ENCODE measurements around the gene ABHD14A. TPM values are rescaled to one million over a fixed set of nuclear protein-coding genes. Genes with fewer than 3 reads are reported as not detected.

ABHD14A gene
- total RNA-seq, 1 donor from 2014 or later = 17.9 TPM

DNA sequence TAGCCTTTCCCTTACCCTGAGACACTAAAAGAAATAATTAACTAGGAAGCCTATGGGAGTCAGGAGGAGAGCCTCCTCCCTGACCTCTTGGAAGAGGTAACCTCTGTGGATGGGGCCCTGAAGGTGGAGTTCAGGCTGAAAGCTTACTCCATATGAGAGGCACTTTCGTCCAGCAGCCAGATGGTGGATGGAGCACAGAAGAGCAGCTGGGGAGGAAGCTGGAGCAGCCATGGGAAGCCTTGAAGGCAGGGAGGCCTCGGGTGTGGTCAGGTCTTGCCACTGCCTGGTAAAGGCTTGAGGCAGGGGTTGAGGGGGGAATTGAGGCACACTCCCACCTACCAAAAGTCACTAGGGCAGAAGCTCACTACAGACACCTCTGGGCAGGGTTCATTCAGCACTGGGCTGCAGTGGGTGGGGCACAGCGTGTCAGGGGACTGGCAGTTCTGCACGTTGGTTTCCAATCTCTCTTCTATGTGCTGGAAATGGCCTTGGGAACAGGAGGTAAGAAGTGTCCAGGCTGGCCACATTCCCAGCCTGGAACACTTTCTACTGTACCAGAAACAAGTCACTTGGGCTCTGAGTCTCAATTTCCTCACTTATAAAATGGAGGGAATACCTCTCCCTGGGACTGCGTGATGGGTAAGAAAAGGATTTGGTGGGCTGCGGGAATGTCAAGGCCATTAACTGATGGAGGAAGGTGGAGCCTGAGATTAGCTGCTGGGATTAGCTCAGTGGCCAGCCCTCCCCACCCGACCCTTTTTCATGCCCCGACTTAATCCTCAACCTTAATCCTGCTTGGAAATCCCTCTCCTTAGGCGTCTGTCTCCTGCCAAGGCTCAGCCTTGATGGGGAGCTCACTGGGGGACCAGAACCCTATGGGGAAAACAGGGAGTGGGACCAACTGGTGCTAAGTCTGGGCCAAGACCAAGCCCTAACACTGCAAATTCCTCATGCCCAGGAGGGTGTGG lies 13.0 kb upstream of the ABHD14A start:
- ATAC-seq = no peak

DNA sequence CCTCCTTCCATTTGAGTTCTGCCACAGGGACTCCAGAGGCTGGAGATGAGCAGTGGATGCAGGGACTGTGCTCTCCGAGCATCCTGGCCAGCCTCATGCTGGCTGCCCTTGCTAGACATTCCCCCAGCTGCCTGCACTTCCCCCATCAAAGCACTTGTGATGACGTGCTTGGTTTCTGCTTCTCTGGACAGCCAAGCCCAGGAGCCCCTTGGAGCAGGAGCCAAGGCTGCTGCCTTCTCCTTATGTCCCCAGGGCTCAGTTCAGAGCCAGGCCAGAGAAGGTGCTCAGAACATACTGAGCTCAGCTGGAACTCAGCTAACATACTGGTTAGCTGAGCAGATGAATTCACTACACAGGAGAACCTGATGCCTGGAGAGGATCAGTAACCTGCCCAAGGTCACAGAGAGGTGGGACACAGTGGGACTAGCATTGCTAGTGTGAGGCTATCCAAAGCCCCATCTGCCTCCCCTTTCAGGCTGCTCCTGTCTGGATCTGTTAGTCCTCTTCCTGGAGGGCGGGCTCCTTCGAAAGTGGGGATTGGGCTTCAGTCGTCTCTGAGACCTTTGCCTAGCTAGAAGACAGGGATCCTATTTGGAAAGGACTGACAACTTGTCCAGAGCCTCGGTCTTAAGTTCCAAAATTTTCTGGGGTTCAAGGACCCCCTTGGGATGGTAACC lies 11.9 kb upstream of the ABHD14A start:
- intact Hi-C loops (cut with DNase I) = no loop called here
- ATAC-seq (no peak), DNase-seq (no peak)
- peaks cover 6% of the 10 kb centered on the region for H3K4me1 ChIP-seq
- no peaks in the 10 kb centered on the region for H3K27me3 ChIP-seq
- H3K9me3 ChIP-seq = no peaks in the 10 kb centered on the region
- H3K36me3 ChIP-seq = no peaks in the 10 kb centered on the region
- TF ChIP-seq, protein P1, sequence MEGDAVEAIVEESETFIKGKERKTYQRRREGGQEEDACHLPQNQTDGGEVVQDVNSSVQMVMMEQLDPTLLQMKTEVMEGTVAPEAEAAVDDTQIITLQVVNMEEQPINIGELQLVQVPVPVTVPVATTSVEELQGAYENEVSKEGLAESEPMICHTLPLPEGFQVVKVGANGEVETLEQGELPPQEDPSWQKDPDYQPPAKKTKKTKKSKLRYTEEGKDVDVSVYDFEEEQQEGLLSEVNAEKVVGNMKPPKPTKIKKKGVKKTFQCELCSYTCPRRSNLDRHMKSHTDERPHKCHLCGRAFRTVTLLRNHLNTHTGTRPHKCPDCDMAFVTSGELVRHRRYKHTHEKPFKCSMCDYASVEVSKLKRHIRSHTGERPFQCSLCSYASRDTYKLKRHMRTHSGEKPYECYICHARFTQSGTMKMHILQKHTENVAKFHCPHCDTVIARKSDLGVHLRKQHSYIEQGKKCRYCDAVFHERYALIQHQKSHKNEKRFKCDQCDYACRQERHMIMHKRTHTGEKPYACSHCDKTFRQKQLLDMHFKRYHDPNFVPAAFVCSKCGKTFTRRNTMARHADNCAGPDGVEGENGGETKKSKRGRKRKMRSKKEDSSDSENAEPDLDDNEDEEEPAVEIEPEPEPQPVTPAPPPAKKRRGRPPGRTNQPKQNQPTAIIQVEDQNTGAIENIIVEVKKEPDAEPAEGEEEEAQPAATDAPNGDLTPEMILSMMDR (IDR thresholded peaks at IDR 0.05) = no peak
- H3K27ac ChIP-seq = no peak overlapping the region
- no peak overlapping the region for H3K4me3 ChIP-seq

More for the DNA sequence above, 13.0 kb upstream of the ABHD14A start:
- DNase-seq = no peak
- Histone ChIP-seq H3K27me3 (no peaks in the 10 kb centered on the region), H3K27ac (no peak overlapping the region), H3K4me1 (peaks cover 5% of the 10 kb centered on the region), H3K36me3 (no peaks in the 10 kb centered on the region), H3K4me3 (no peak overlapping the region), H3K9me3 (no peaks in the 10 kb centered on the region)
- intact Hi-C loops (cut with DNase I) = no loop called here
- TF ChIP-seq, protein P1 (IDR thresholded peaks at IDR 0.05) = no peak

DNA sequence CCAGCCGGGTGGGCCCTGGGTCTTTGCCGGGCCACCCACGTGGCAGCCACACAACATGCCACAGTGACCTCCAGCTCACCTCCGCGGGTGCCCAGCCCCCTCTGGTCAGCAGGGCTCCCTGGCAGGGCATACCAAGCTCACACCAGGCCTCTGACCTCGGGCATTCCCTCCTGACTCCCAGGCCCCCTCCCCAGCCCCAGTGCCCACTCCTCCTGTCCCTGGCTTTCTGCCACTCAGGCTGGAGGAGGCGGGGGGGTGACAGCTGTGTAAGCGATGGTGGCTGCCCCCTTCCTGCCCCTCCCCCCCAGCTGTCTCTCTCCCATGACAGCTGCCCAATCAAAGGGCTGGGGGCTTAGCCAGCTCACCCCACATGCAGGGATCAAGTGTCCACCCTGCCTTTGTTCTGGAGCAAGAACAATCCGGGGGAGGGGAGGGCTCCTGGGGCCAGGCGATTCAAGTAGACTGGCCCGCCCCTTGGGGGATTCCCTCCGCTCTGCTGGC lies 10.9 kb upstream of the ABHD14A start:
- Histone ChIP-seq H3K36me3 (no peaks in the 10 kb centered on the region), H3K9me3 (no peaks in the 10 kb centered on the region), H3K27me3 (no peaks in the 10 kb centered on the region), H3K27ac (no peak overlapping the region), H3K4me3 (no peak overlapping the region), H3K4me1 (peaks cover 13% of the 10 kb centered on the region)
- DNase-seq (no peak), ATAC-seq (no peak)
- TF ChIP-seq, protein P1 (IDR thresholded peaks at IDR 0.05) = no peak
- intact Hi-C loops (cut with DNase I) = no loop called here

- TF ChIP-seq, protein P1 (IDR thresholded peaks at IDR 0.05) = no peak
- Histone ChIP-seq H3K36me3 (no peaks in the 10 kb centered on the region), H3K27ac (no peak overlapping the region), H3K4me3 (no peak overlapping the region), H3K9me3 (no peaks in the 10 kb centered on the region), H3K27me3 (no peaks in the 10 kb centered on the region), H3K4me1 (peaks cover 13% of the 10 kb centered on the region)
- no peak for DNase-seq
- ATAC-seq = no peak
- intact Hi-C loops (cut with DNase I) = no loop called here
Measured at GRCh38 chr3:51964521-51964920, 10.3 kb upstream of the ABHD14A start.

- Histone ChIP-seq H3K27ac (no peak overlapping the region), H3K9me3 (no peaks in the 10 kb centered on the region), H3K27me3 (no peaks in the 10 kb centered on the region), H3K36me3 (no peaks in the 10 kb centered on the region), H3K4me1 (peaks cover 13% of the 10 kb centered on the region), H3K4me3 (no peak overlapping the region)
- ATAC-seq = no peak
- DNase-seq = no peak
- intact Hi-C loops (cut with DNase I) = no loop called here
- TF ChIP-seq, protein P1 (IDR thresholded peaks at IDR 0.05) = no peak
Measured at GRCh38 chr3:51966016-51966415, 8.8 kb upstream of the ABHD14A start.
